Karpas-422 (cell line): Measurements from ENCODE around the gene FHIT. TPM values are rescaled to one million over a fixed set of nuclear protein-coding genes. Genes with fewer than 3 reads are reported as not detected.

ENCODE experiments used
- DNase-seq: peaks from one replicate; pipeline ENCODE4 v3.0.0-alpha.2; 2015
- H2AFZ ChIP-seq: fragments of 200-600 bp; sonication (generic); 2 replicates; pipeline ENCODE4 v1.6.1; 2014; ENCODE audit warnings: antibody characterized with exemption, low read length, mixed read lengths
- H3K27ac ChIP-seq: fragments of 200-600 bp; sonication (generic); 2 replicates; pipeline ENCODE4 v1.5.1; 2014; ENCODE audit warnings: mild to moderate bottlenecking, low read length, moderate library complexity
- H3K27me3 ChIP-seq: fragments of 200-600 bp; sonication (generic); 2 replicates; pipeline ENCODE4 v1.6.1; 2014; ENCODE audit warnings: low read length, mixed read lengths
- H3K36me3 ChIP-seq: fragments of 200-600 bp; sonication (generic); 2 replicates; pipeline ENCODE4 v1.6.1; 2014; ENCODE audit warnings: low read length, mixed read lengths; ENCODE audit not compliant: insufficient read depth
- H3K4me1 ChIP-seq: fragments of 200-600 bp; sonication (generic); 2 replicates; pipeline ENCODE4 v1.6.1; 2014; ENCODE audit warnings: mild to moderate bottlenecking, low read length, mixed read lengths
- H3K4me2 ChIP-seq: fragments of 200-600 bp; sonication (generic); 2 replicates; pipeline ENCODE4 v1.6.1; 2014; ENCODE audit warnings: low read length, low read depth, mild to moderate bottlenecking; ENCODE audit not compliant: poor library complexity, severe bottlenecking
- H3K4me3 ChIP-seq: fragments of 200-600 bp; sonication (generic); 2 replicates; pipeline ENCODE4 v1.5.1; 2014; ENCODE audit warnings: mild to moderate bottlenecking, antibody characterized with exemption, low read length, mixed read lengths
- H3K79me2 ChIP-seq: fragments of 200-600 bp; sonication (generic); 2 replicates; pipeline ENCODE4 v1.6.1; 2014; ENCODE audit warnings: mild to moderate bottlenecking, low read length, mixed read lengths
- H3K9ac ChIP-seq: fragments of 200-600 bp; sonication (generic); 2 replicates; pipeline ENCODE4 v1.6.0; 2014; ENCODE audit warnings: low read length
- H3K9me2 ChIP-seq: fragments of 200-600 bp; sonication (generic), shearing (Covaris generic); replicated peaks from 2 replicates; pipeline ENCODE4 v1.6.0; 2014; ENCODE audit warnings: mild to moderate bottlenecking, low read length, moderate library complexity; ENCODE audit not compliant: insufficient read depth
- H3K9me3 ChIP-seq: fragments of 300-700, 200-600 bp; sonication (generic); 2 replicates; pipeline ENCODE4 v1.6.1; 2014; ENCODE audit warnings: low read length, mixed read lengths
- H4K20me1 ChIP-seq: fragments of 200-600 bp; sonication (generic); 2 replicates; pipeline ENCODE4 v1.6.1; 2014; ENCODE audit warnings: mild to moderate bottlenecking, antibody characterized with exemption, low read length, low read depth; ENCODE audit not compliant: insufficient read depth
- total RNA-seq: library from RNA; depleted of rRNA; stranded (reverse); fragments of >200 nt; shearing (Covaris generic); gene quantifications from 2 replicates; pipeline ENCODE4 v1.2.3, GENCODE V29; 2014; ENCODE audit warnings: low replicate concordance

Gene FHIT
- total RNA-seq, 1 experiment from 2014 or later, result not detected

- Histone ChIP-seq H3K4me2 (no peak overlapping the region), H3K36me3 (no peaks in the 10 kb centered on the region), H3K9me3 (peaks cover 7% of the 10 kb centered on the region), H3K79me2 (no peaks in the 10 kb centered on the region), H3K27me3 (no peaks in the 10 kb centered on the region), H3K4me1 (no peaks in the 10 kb centered on the region), H4K20me1 (no peaks in the 10 kb centered on the region), H3K9ac (no peak overlapping the region), H2AFZ (no peak overlapping the region), H3K9me2 (no peaks in the 10 kb centered on the region), H3K27ac (no peak overlapping the region), H3K4me3 (no peak overlapping the region)
- DNase-seq, result no peak
Measured at GRCh38 chr3:60277361-60277800, 973.9 kb downstream of the FHIT start.

- no peak overlapping the region for H3K27ac ChIP-seq
- H2AFZ ChIP-seq, result no peak overlapping the region
- H3K9ac ChIP-seq, result no peak overlapping the region
- no peak for DNase-seq
- H3K4me2 ChIP-seq, result no peak overlapping the region
- peaks cover 13% of the 10 kb centered on the region for H3K9me3 ChIP-seq
- H3K27me3 ChIP-seq, result no peaks in the 10 kb centered on the region
- no peaks in the 10 kb centered on the region for H3K36me3 ChIP-seq
- H3K9me2 ChIP-seq, result no peaks in the 10 kb centered on the region
- H3K4me3 ChIP-seq, result no peak overlapping the region
- no peaks in the 10 kb centered on the region for H4K20me1 ChIP-seq
- no peaks in the 10 kb centered on the region for H3K4me1 ChIP-seq
- no peaks in the 10 kb centered on the region for H3K79me2 ChIP-seq
Measured at GRCh38 chr3:60276615-60277014, 974.6 kb downstream of the FHIT start.

- no peaks in the 10 kb centered on the region for H4K20me1 ChIP-seq
- no peaks in the 10 kb centered on the region for H3K36me3 ChIP-seq
- H3K79me2 ChIP-seq, result no peaks in the 10 kb centered on the region
- H3K4me3 ChIP-seq, result no peak overlapping the region
- H3K4me1 ChIP-seq, result no peaks in the 10 kb centered on the region
- H3K9ac ChIP-seq, result no peak overlapping the region
- no peaks in the 10 kb centered on the region for H3K9me2 ChIP-seq
- DNase-seq, result no peak
- no peaks in the 10 kb centered on the region for H3K27me3 ChIP-seq
- no peak overlapping the region for H3K4me2 ChIP-seq
- peaks cover 19% of the 10 kb centered on the region for H3K9me3 ChIP-seq
- no peak overlapping the region for H2AFZ ChIP-seq
- no peak overlapping the region for H3K27ac ChIP-seq
Measured at GRCh38 chr3:60274646-60275045, 976.6 kb downstream of the FHIT start.

GRCh38 chr3:60274098-60274497 lies 977.2 kb downstream of the FHIT start:
- H3K9ac ChIP-seq, result no peak overlapping the region
- no peaks in the 10 kb centered on the region for H4K20me1 ChIP-seq
- no peak overlapping the region for H3K4me3 ChIP-seq
- H3K36me3 ChIP-seq, result no peaks in the 10 kb centered on the region
- no peaks in the 10 kb centered on the region for H3K27me3 ChIP-seq
- no peaks in the 10 kb centered on the region for H3K79me2 ChIP-seq
- H3K4me2 ChIP-seq, result no peak overlapping the region
- no peak overlapping the region for H2AFZ ChIP-seq
- H3K4me1 ChIP-seq, result no peaks in the 10 kb centered on the region
- H3K9me3 ChIP-seq, result peaks cover 19% of the 10 kb centered on the region
- no peak overlapping the region for H3K27ac ChIP-seq
- no peak for DNase-seq
- H3K9me2 ChIP-seq, result no peaks in the 10 kb centered on the region

GRCh38 chr3:60269829-60270266 lies 981.4 kb downstream of the FHIT start:
- no peaks in the 10 kb centered on the region for H4K20me1 ChIP-seq
- H3K9me3 ChIP-seq, result peaks cover 24% of the 10 kb centered on the region
- no peaks in the 10 kb centered on the region for H3K79me2 ChIP-seq
- no peak overlapping the region for H2AFZ ChIP-seq
- H3K9me2 ChIP-seq, result no peaks in the 10 kb centered on the region
- no peak overlapping the region for H3K4me2 ChIP-seq
- DNase-seq, result no peak
- H3K27me3 ChIP-seq, result no peaks in the 10 kb centered on the region
- H3K4me3 ChIP-seq, result no peak overlapping the region
- H3K4me1 ChIP-seq, result no peaks in the 10 kb centered on the region
- no peak overlapping the region for H3K27ac ChIP-seq
- H3K36me3 ChIP-seq, result no peaks in the 10 kb centered on the region
- H3K9ac ChIP-seq, result no peak overlapping the region

GRCh38 chr3:60269377-60269776 lies 981.9 kb downstream of the FHIT start:
- Histone ChIP-seq H3K9me2 (no peaks in the 10 kb centered on the region), H3K36me3 (no peaks in the 10 kb centered on the region), H3K4me1 (no peaks in the 10 kb centered on the region), H3K9me3 (peaks cover 24% of the 10 kb centered on the region), H3K4me2 (no peak overlapping the region), H3K79me2 (no peaks in the 10 kb centered on the region), H3K27ac (no peak overlapping the region), H3K27me3 (no peaks in the 10 kb centered on the region), H3K4me3 (no peak overlapping the region), H4K20me1 (no peaks in the 10 kb centered on the region), H2AFZ (no peak overlapping the region), H3K9ac (no peak overlapping the region)
- no peak for DNase-seq

- H2AFZ ChIP-seq, result no peak overlapping the region
- no peak overlapping the region for H3K4me3 ChIP-seq
- no peak overlapping the region for H3K9ac ChIP-seq
- H3K9me3 ChIP-seq, result peaks cover 28% of the 10 kb centered on the region
- no peaks in the 10 kb centered on the region for H3K27me3 ChIP-seq
- H3K4me1 ChIP-seq, result no peaks in the 10 kb centered on the region
- H3K9me2 ChIP-seq, result no peaks in the 10 kb centered on the region
- H3K36me3 ChIP-seq, result no peaks in the 10 kb centered on the region
- no peak overlapping the region for H3K4me2 ChIP-seq
- no peak for DNase-seq
- no peaks in the 10 kb centered on the region for H4K20me1 ChIP-seq
- no peak overlapping the region for H3K27ac ChIP-seq
- H3K79me2 ChIP-seq, result no peaks in the 10 kb centered on the region
Measured at GRCh38 chr3:60268123-60268522, 983.1 kb downstream of the FHIT start.

- Histone ChIP-seq H3K36me3 (no peaks in the 10 kb centered on the region), H3K4me3 (no peak overlapping the region), H4K20me1 (no peaks in the 10 kb centered on the region), H3K27ac (no peak overlapping the region), H3K9me3 (peaks cover 23% of the 10 kb centered on the region), H3K9me2 (no peaks in the 10 kb centered on the region), H2AFZ (no peak overlapping the region), H3K4me1 (no peaks in the 10 kb centered on the region), H3K4me2 (no peak overlapping the region), H3K79me2 (no peaks in the 10 kb centered on the region), H3K9ac (no peak overlapping the region), H3K27me3 (no peaks in the 10 kb centered on the region)
- no peak for DNase-seq
Measured at GRCh38 chr3:60266444-60266843, 984.8 kb downstream of the FHIT start.

GRCh38 chr3:60263191-60263590 lies 988.1 kb downstream of the FHIT start:
- H3K79me2 ChIP-seq, result no peaks in the 10 kb centered on the region
- DNase-seq, result no peak
- no peaks in the 10 kb centered on the region for H3K36me3 ChIP-seq
- H3K9me3 ChIP-seq, result peaks cover 21% of the 10 kb centered on the region
- no peak overlapping the region for H3K4me3 ChIP-seq
- no peaks in the 10 kb centered on the region for H3K4me1 ChIP-seq
- H3K27ac ChIP-seq, result no peak overlapping the region
- no peaks in the 10 kb centered on the region for H3K27me3 ChIP-seq
- H4K20me1 ChIP-seq, result no peaks in the 10 kb centered on the region
- no peak overlapping the region for H3K9ac ChIP-seq
- no peak overlapping the region for H2AFZ ChIP-seq
- no peaks in the 10 kb centered on the region for H3K9me2 ChIP-seq
- no peak overlapping the region for H3K4me2 ChIP-seq
